ENCODE results near the gene HEMK1. TPM values are rescaled to one million over a fixed set of nuclear protein-coding genes. Genes with fewer than 3 reads are reported as not detected.

Gene HEMK1
- total and polyA plus RNA-seq, 2 donors (not counting 3 experiments of a cell fraction or from before 2014, with no cell fraction given), result 14.2 to 15.2 TPM

DNA sequence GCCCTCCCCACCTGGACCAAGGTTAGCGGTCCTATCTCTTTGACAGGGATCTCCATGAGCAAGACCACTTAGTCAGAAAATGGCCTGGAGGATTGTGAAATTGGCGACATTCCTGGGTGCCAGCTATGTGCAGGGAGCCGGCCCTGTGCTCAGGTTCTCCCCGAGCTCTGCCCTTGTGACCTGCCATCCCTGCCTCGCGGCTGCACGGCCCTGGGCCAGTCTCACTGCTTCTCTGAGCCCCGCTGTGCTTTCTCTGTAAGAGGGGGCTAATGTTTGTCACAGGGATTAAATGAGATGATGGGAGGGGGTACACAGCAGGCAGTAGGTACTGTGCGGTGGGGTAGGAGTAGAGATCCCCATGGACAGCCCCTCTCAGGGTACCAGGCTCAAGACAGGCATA is 16.7 kb upstream of the HEMK1 start:
- BruUV-seq (replicated peaks), result no TSS peak
- POLR2A ChIA-PET, result interaction anchor here (0.8 kb wide), 1 partner anchor 312 kb away, joined by 3 read pairs; no protein-coding TSS in a partner anchor
- no peak for DNase-seq (ENCODE audit: low read depth, low spot score)

More for the DNA sequence above, 16.7 kb upstream of the HEMK1 start:
- Histone ChIP-seq H3K36me3 (ENCODE audit: control insufficient read depth in 2 of 2, extremely low read depth in 1 of 2, insufficient read depth in 2 of 2, low read length in 2 of 2) (no peaks in the 10 kb centered on the region), H3K9ac (replicated peaks; ENCODE audit: extremely low read depth, insufficient read depth, low read length) (no peak overlapping the region), H3K79me2 (ENCODE audit: control insufficient read depth, insufficient read depth, low read length) (no peaks in the 10 kb centered on the region), H3K4me2 (ENCODE audit: insufficient read depth, low read length) (no peak overlapping the region), H2AFZ (ENCODE audit: low read depth, low read length) (no peak overlapping the region), H4K20me1 (replicated peaks; ENCODE audit: control insufficient read depth, extremely low read depth, insufficient read depth, low read length) (no peaks in the 10 kb centered on the region), H3K4me3 (replicated peaks in 1 of 3; ENCODE audit: insufficient read depth in 1 of 3, low read depth in 1 of 3, low read length in 3 of 3) (no peak overlapping the region), H3K27ac (ENCODE audit: insufficient read depth, low read depth, low read length) (no peak overlapping the region), H3K27me3 (ENCODE audit: control insufficient read depth in 2 of 2, insufficient read depth in 2 of 2, low read length in 2 of 2) (no peaks in the 10 kb centered on the region), H3K4me1 (ENCODE audit: control insufficient read depth, extremely low read depth, insufficient read depth, low read length) (no peaks in the 10 kb centered on the region), H3K9me3 (replicated peaks; ENCODE audit: control insufficient read depth, insufficient read depth, low read length) (no peaks in the 10 kb centered on the region), H3K9me1 (replicated peaks; ENCODE audit: control insufficient read depth, extremely low read depth, insufficient read depth, low read length) (no peaks in the 10 kb centered on the region)
- TF ChIP-seq FOS (IDR thresholded peaks at IDR 0.05; ENCODE audit: borderline replicate concordance, insufficient read depth, low read length), result no peak
- TF ChIP-seq, protein P1, sequence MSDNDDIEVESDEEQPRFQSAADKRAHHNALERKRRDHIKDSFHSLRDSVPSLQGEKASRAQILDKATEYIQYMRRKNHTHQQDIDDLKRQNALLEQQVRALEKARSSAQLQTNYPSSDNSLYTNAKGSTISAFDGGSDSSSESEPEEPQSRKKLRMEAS (IDR thresholded peaks at IDR 0.05; ENCODE audit: insufficient read depth, insufficient read length), result no peak
- TF ChIP-seq MYC (IDR thresholded peaks at IDR 0.05; ENCODE audit: low read depth, low read length), result no peak
- TF ChIP-seq POLR2AphosphoS5 (IDR thresholded peaks at IDR 0.05; ENCODE audit: insufficient read depth, low read depth, low read length), result no peak
- no peak for TF ChIP-seq GATA2 (IDR thresholded peaks at IDR 0.05; ENCODE audit: insufficient read depth, insufficient read length, low read depth, low read length)
- no peak for TF ChIP-seq EZH2 (IDR thresholded peaks at IDR 0.05; ENCODE audit: borderline replicate concordance, low read depth, low read length, severe bottlenecking)
- TF ChIP-seq JUN (IDR thresholded peaks at IDR 0.05; ENCODE audit: borderline replicate concordance, insufficient read depth, insufficient read length, low read depth), result no peak
- TF ChIP-seq, protein P2, sequence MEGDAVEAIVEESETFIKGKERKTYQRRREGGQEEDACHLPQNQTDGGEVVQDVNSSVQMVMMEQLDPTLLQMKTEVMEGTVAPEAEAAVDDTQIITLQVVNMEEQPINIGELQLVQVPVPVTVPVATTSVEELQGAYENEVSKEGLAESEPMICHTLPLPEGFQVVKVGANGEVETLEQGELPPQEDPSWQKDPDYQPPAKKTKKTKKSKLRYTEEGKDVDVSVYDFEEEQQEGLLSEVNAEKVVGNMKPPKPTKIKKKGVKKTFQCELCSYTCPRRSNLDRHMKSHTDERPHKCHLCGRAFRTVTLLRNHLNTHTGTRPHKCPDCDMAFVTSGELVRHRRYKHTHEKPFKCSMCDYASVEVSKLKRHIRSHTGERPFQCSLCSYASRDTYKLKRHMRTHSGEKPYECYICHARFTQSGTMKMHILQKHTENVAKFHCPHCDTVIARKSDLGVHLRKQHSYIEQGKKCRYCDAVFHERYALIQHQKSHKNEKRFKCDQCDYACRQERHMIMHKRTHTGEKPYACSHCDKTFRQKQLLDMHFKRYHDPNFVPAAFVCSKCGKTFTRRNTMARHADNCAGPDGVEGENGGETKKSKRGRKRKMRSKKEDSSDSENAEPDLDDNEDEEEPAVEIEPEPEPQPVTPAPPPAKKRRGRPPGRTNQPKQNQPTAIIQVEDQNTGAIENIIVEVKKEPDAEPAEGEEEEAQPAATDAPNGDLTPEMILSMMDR (IDR thresholded peaks at IDR 0.05; ENCODE audit: extremely low read depth in 1 of 2, insufficient read depth in 1 of 2, low read depth in 1 of 2, low read length in 2 of 2), result no peak
- no peak for TF ChIP-seq POLR2A (IDR thresholded peaks at IDR 0.05; ENCODE audit: low read depth, low read length)
- intact Hi-C loops (cut with micrococcal nuclease), result no loop called here
- dilution Hi-C loops (cut with MboI; ENCODE audit: extremely low pct_ligation_motif_present, low sequenced_read_pairs), result no loop called here
- FAIRE-seq, result no peak
- CTCF ChIA-PET, result interaction anchor here (4.7 kb wide), 1 partner anchor 10 kb away, joined by 36 read pairs; no protein-coding TSS in a partner anchor
